HEK293T (cell line): Measurements from ENCODE around the gene ACIN1.

ENCODE experiments used
- BHLHE40 ChIP-seq: fragments of 450-650 bp; IDR thresholded peaks from 2 replicates; pipeline ENCODE4 v1.6.1; 2016; ENCODE audit warnings: mild to moderate bottlenecking, moderate library complexity, borderline replicate concordance
- CTBP1 ChIP-seq: fragments of 450-650 bp; IDR thresholded peaks from 2 replicates; pipeline ENCODE4 v1.6.1; 2016; ENCODE audit warnings: borderline replicate concordance
- ELF4 ChIP-seq: fragments of 450-650 bp; IDR thresholded peaks from 2 replicates; pipeline ENCODE4 v1.6.1; 2017; ENCODE audit warnings: antibody characterized with exemption
- FOXA1 ChIP-seq: fragments of 450-650 bp; IDR thresholded peaks from 2 replicates; pipeline ENCODE4 v1.6.1; 2016; ENCODE audit warnings: mild to moderate bottlenecking
- FOXM1 ChIP-seq: fragments of 450-650 bp; IDR thresholded peaks from 2 replicates; pipeline ENCODE4 v1.6.1; 2017; ENCODE audit warnings: mild to moderate bottlenecking, borderline replicate concordance
- L3MBTL2 ChIP-seq: fragments of 450-650 bp; conservative IDR thresholded peaks from 2 replicates; pipeline ENCODE4 v1.6.1; 2016; ENCODE audit warnings: mild to moderate bottlenecking
- SP1 ChIP-seq: fragments of 450-650 bp; IDR thresholded peaks from 2 replicates; pipeline ENCODE4 v1.6.1; 2017
- SUZ12 ChIP-seq: fragments of 450-650 bp; IDR thresholded peaks from 2 replicates; pipeline ENCODE4 v1.6.1; 2016; ENCODE audit warnings: mild to moderate bottlenecking
- ZNF384 ChIP-seq: fragments of 450-650 bp; IDR thresholded peaks from 2 replicates; pipeline ENCODE4 v1.6.1; 2016

DNA sequence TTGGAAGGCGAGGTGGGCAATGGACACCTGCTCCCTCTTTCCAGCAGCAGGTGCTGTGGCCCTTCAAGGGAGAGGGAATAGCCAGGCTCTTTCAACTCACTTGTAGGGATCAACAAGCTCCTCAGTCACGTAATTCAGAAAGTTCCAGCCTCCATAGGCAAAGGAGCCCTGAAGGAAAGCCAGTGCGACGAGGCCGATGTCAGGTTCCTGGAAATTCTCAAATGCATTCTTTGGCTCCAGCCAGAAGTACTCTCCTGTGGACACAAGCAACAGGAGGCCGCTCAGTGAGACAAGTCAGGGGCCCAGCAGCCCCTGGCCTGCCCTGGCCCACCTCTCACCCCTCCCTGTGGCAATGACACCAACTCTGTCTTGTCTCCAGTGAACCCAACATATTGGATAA is 45.4 kb upstream of the ACIN1 start:
- TF ChIP-seq FOXA1 (no peak), FOXM1 (no peak), CTBP1 (no peak), ZNF384 (no peak), SP1 (no peak), L3MBTL2 (no peak), BHLHE40 (no peak), ELF4 (no peak), SUZ12 (no peak)
